ENCODE data around the gene ANKS1B. TPM values are rescaled to one million over a fixed set of nuclear protein-coding genes. Genes with fewer than 3 reads are reported as not detected.

Gene ANKS1B
- total and polyA plus RNA-seq, 2 of the 4 experiments (the other 2 are of a cell fraction), result 0.17 to 0.18 TPM

- TF ChIP-seq SMC3 (IDR thresholded peaks at IDR 0.05; ENCODE audit: low read depth, low read length) (peak; percentile 37; the same call in 1 of the 2 replicates), CHD1 (IDR thresholded peaks at IDR 0.05; ENCODE audit: low read depth, low read length) (no peak)
These were observed 173.8 kb downstream of the ANKS1B start (continued) for GRCh38 chr12:99810718-99811593.

- H3K9me1 ChIP-seq (ENCODE audit: insufficient read depth, low read length), result no peaks in the 10 kb centered on the region
- H2AK9ac ChIP-seq (replicated peaks; ENCODE audit: low read depth, low read length, poor library complexity), result no peak overlapping the region
- no peaks in the 10 kb centered on the region for H3K4me1 ChIP-seq (ENCODE audit: control insufficient read depth, insufficient read depth, low read length)
- H3K4ac ChIP-seq (ENCODE audit: low read depth, low read length), result no peak overlapping the region
- H4K5ac ChIP-seq (ENCODE audit: low read depth, low read length), result no peak overlapping the region
- H2BK5ac ChIP-seq (ENCODE audit: low read depth, low read length, poor library complexity, severe bottlenecking), result no peak overlapping the region
- H3K36me3 ChIP-seq (ENCODE audit: control insufficient read depth, insufficient read depth, low read length), result no peaks in the 10 kb centered on the region
- H2AFZ ChIP-seq (replicated peaks; ENCODE audit: low read length, poor library complexity), result no peak overlapping the region
- no peak overlapping the region for H3K18ac ChIP-seq (ENCODE audit: low read depth, low read length)
- in situ Hi-C loops (cut with MboI; ENCODE audit: low sequenced_read_pairs), result no loop called here
- H4K20me1 ChIP-seq (ENCODE audit: insufficient read depth, low read length), result no peaks in the 10 kb centered on the region
- H3K56ac ChIP-seq (ENCODE audit: extremely low read depth, insufficient read depth, low read length), result no peak overlapping the region
- H3K9ac ChIP-seq (ENCODE audit: low read depth, low read length), result no peak overlapping the region
- no peak overlapping the region for H3K23ac ChIP-seq (ENCODE audit: low read depth, low read length)
- dilution Hi-C loops (cut with HindIII; ENCODE audit: low sequenced_read_pairs, unreplicated experiment), result no loop called here
- no peak overlapping the region for H3K14ac ChIP-seq (replicated peaks; ENCODE audit: low read depth, low read length)
- no TSS peak for BruUV-seq (replicated peaks)
- no peak overlapping the region for H3K27ac ChIP-seq (ENCODE audit: insufficient read depth, low read length)
- no peak for ATAC-seq (ENCODE audit: low read depth)
- no peaks in the 10 kb centered on the region for H3K9me3 ChIP-seq (ENCODE audit: control insufficient read depth, insufficient read depth, low read length)
- no peak overlapping the region for H3K4me3 ChIP-seq (ENCODE audit: insufficient read depth, low read depth, low read length)
- ChIA-PET CTCF (no interaction called here), POLR2A (ENCODE audit: unreplicated experiment) (no interaction called here)
- no peak overlapping the region for H2AK5ac ChIP-seq (ENCODE audit: low read depth, low read length)
- H4K91ac ChIP-seq (ENCODE audit: insufficient read depth, low read depth, low read length), result no peak overlapping the region
- DNase-seq, result no peak
- intact Hi-C loops (cut with micrococcal nuclease), result loop anchor here (2.0 to 10.0 kb wide), 3 partner anchors 245 to 745 kb away; partner anchors contain the start of gene ACTR6
- H3K79me1 ChIP-seq (ENCODE audit: low read depth in 1 of 2, low read length in 2 of 2), result no peaks in the 10 kb centered on the region
- no peaks in the 10 kb centered on the region for H3K27me3 ChIP-seq (ENCODE audit: control insufficient read depth, insufficient read depth, low read length)
- WGBS, 2 experiments (ENCODE audit: extremely low coverage in 2 of 2, insufficient read length in 1 of 2), result no CpG with 5 or more reads among the region's 8 CpGs
- H3K4me2 ChIP-seq (ENCODE audit: low read depth, low read length), result no peak overlapping the region
- no peak overlapping the region for H2BK15ac ChIP-seq (ENCODE audit: low read depth, low read length)
- no peak overlapping the region for H4K8ac ChIP-seq (ENCODE audit: low read depth in 2 of 2, low read length in 2 of 2)
- no peak overlapping the region for H2BK20ac ChIP-seq (ENCODE audit: low read depth, low read length)
- H2BK120ac ChIP-seq (ENCODE audit: low read depth, low read length), result no peak overlapping the region
- TF ChIP-seq USF2 (IDR thresholded peaks at IDR 0.05; ENCODE audit: low read depth, low read length) (no peak), MXI1 (IDR thresholded peaks at IDR 0.05; ENCODE audit: borderline replicate concordance, low read depth, low read length) (no peak), CEBPB (IDR thresholded peaks at IDR 0.05; ENCODE audit: low read depth, low read length) (no peak), CTCF (conservative IDR thresholded peaks at IDR 0.05; ENCODE audit: low read depth, low read length) (no peak), CHD1 (IDR thresholded peaks at IDR 0.05; ENCODE audit: low read depth, low read length) (no peak), RCOR1 (IDR thresholded peaks at IDR 0.05; ENCODE audit: insufficient replicate concordance, low read length) (no peak), NFE2L2 (IDR thresholded peaks at IDR 0.05; ENCODE audit: low read depth, low read length) (no peak), MAZ (IDR thresholded peaks at IDR 0.05; ENCODE audit: borderline replicate concordance, low read depth, low read length) (no peak), FOS (IDR thresholded peaks at IDR 0.05; ENCODE audit: low read depth, low read length) (no peak), ELK1 (IDR thresholded peaks at IDR 0.05; ENCODE audit: borderline replicate concordance, low read depth, low read length) (no peak), RAD21 (IDR thresholded peaks at IDR 0.05; ENCODE audit: low read length) (no peak)
These were observed 174.8 kb downstream of the ANKS1B start for GRCh38 chr12:99809909-99810308.

All from IMR-90 (cell line).